NCI-H524 treated with DMSO at 0.1 percent for 48 hours (cell line): ENCODE measurements around the gene NTNG1.

Experiments
- DNase-seq: peaks from one replicate; lab custom pipeline; 2025; lab: John Stamatoyannopoulos, UW

Gene NTNG1

GRCh38 chr1:107339775-107340174, 198.9 kb downstream of the NTNG1 start:
- DNase-seq: peak; percentile 75

GRCh38 chr1:107342316-107342715, 201.5 kb downstream of the NTNG1 start:
- peak; percentile 37 for DNase-seq

- DNase-seq: no peak
Observed at GRCh38 chr1:107342768-107343167, 201.9 kb downstream of the NTNG1 start.

DNA sequence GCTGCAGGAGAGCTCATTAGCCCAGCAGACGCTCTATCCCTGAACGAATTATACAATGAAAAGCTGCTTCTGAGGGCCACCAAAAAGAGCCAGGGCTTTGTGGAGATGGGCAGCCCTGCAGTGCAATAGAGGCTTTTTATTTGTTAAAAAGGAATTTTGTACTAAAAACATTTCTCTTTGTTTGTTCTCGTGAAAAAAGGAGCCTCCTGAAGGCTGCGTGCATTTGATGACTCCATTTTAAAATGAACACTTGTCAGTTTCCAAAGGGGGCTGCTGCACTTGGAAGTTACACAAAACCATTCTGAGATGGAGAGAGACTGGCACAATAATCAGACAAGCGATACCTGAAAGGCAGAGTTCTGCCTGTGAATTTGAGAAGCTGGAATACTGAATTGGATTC, 202.8 kb downstream of the NTNG1 start:
- DNase-seq: no peak

GRCh38 chr1:107344268-107344760, 203.5 kb downstream of the NTNG1 start:
- no peak for DNase-seq

- no peak for DNase-seq
Observed at GRCh38 chr1:107344836-107345235, 204.0 kb downstream of the NTNG1 start.

DNA sequence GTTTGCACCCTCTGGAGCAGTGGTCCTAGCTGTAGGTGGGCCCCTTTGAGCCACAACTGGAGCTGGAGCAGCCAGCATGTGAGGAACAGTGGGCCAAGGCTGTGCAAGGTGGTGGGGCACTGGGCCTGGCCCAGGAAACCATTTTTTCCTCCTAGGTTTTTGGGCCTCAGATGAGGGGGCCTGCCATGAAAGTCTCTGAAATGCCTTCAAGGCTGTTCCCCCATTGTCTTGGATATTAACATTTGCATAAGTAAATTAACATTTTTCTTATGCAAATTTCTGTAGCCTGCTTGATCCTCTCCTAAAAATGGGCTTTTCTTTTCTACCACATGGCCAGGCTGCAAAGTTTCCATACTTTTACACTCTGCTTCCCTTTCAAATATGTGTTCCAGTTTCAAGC, 212.0 kb downstream of the NTNG1 start:
- DNase-seq: no peak

GRCh38 chr1:107357376-107357775, 216.5 kb downstream of the NTNG1 start:
- DNase-seq: no peak

GRCh38 chr1:107358619-107359327, 217.9 kb downstream of the NTNG1 start:
- DNase-seq: no peak

GRCh38 chr1:107359472-107360241, 218.8 kb downstream of the NTNG1 start:
- DNase-seq: no peak

- no peak for DNase-seq
Observed at GRCh38 chr1:107362468-107363140, 221.8 kb downstream of the NTNG1 start.

GRCh38 chr1:107363154-107363553, 222.3 kb downstream of the NTNG1 start:
- no peak for DNase-seq

DNA sequence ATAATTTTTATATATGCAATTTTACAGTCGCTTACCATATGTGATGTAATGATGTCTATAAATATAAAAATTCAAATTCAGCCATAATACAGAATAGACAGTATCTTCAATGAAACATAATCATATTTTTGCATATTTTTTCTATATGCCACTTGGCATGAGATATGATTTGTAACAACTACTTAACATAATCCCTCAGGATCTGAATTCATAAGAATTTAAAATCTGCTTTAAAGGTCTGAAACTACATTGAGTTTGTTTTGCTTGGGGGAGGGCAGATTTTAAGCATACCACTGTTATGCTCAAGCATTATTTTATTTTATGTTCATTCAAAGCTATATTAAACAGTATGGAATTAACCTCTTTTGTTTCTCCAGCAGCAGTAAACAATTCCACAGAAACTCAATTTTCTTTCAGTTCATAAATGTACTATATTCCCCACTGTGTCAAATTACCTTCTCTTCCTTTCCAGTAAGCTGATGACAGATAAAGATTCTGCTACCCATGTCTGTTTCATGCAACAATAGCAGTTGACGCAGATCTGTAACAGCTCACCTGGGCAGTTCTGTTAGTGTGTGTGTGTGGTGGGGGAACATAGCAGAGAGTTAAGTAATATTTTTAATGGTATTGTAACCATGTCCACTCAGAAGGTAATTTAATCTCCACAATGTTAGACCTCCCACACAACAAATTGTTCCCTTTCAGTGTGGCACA, 224.8 kb downstream of the NTNG1 start:
- no peak for DNase-seq

- no peak for DNase-seq
Observed at GRCh38 chr1:107378426-107378825, 237.6 kb downstream of the NTNG1 start.

- no peak for DNase-seq
Observed at GRCh38 chr1:107378866-107379265, 238.0 kb downstream of the NTNG1 start.

DNA sequence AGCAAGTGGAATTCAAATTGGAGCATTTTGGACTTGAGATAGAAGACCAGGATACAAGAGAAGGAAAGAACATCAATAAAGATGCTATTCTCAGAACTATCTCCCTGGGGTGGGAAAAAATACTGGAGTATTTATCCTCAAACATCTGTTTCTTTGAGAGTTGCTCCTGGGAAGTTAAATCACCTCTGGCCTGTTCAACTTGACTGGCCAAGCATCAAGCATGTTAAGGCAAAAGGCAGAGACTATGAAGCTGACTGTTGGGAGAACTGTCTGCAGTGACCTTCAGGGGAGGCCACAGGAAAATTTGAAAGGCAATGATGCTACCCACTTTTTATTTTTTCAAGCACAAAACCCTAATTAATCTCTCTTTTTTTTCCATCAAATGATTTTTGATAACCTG, 239.0 kb downstream of the NTNG1 start:
- no peak for DNase-seq

GRCh38 chr1:107389410-107390396, 248.9 kb downstream of the NTNG1 start:
- no peak for DNase-seq

- no peak for DNase-seq
Observed at GRCh38 chr1:107394301-107394700, 253.5 kb downstream of the NTNG1 start.

- peak; percentile 20 for DNase-seq
Observed at GRCh38 chr1:107401704-107402103, 260.9 kb downstream of the NTNG1 start.

DNA sequence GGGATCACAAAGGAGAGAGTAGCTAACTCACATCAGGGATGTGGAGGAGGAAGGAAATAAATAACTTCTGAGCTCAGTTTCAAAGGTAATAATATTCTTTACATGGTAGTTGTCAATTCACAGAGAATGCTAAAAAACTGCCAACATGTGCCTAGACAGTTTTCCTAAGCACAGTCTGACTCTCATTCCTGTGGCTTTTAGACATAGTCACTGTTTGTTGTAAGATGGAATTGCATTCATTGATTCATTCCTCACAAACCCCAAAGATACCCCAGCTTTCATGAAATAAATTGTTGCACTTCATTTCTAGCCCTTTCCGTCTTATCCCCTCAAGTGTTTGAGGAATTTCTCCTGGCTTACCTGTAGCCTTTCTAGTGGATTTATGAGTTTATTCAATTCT, 263.9 kb downstream of the NTNG1 start:
- no peak for DNase-seq

- no peak for DNase-seq
Observed at GRCh38 chr1:107405236-107405635, 264.4 kb downstream of the NTNG1 start.
